Left hindlimb (tissue), 1 donor: ENCODE results near the gene STARD9.

ENCODE experiments used
- DNase-seq: peaks from one replicate; pipeline ENCODE4 v3.0.0-alpha.2; 2018

The STARD9 gene

GRCh38 chr15:42696626-42697025 is 121.2 kb downstream of the STARD9 start:
- DNase-seq, result no peak

GRCh38 chr15:42704492-42704926 is 129.1 kb downstream of the STARD9 start:
- DNase-seq, result no peak

GRCh38 chr15:42705336-42705735 is 129.9 kb downstream of the STARD9 start:
- DNase-seq, result no peak

- no peak for DNase-seq
These were observed 131.7 kb downstream of the STARD9 start for GRCh38 chr15:42707068-42707467.

- no peak for DNase-seq
These were observed 132.6 kb downstream of the STARD9 start for GRCh38 chr15:42707873-42708544.

GRCh38 chr15:42710662-42711061 is 135.3 kb downstream of the STARD9 start:
- no peak for DNase-seq

- no peak for DNase-seq
These were observed 136.3 kb downstream of the STARD9 start for GRCh38 chr15:42711746-42712145.

GRCh38 chr15:42712584-42712983 is 137.2 kb downstream of the STARD9 start:
- DNase-seq, result no peak

- no peak for DNase-seq
These were observed 140.7 kb downstream of the STARD9 start for GRCh38 chr15:42716125-42716524.

DNA sequence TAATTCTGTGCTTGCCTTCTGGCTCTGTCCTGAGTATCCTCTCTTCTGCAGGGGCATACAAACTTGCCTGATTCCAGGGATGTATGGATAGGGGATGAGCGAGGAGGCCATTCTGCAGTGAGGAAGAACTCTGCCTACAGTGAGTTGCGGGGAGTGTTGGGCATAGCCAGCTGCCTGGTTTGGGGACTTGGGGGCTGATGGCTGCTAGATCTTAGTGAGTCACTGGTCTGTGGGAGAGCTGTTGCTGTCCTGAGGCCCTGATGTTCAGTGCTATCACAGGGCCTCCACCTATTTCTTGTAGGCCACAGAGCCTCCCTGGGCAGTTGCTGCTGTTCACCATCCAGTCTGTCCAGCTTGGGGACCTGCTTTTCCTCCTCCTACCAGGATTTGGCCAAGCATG is 141.2 kb downstream of the STARD9 start:
- no peak for DNase-seq

DNA sequence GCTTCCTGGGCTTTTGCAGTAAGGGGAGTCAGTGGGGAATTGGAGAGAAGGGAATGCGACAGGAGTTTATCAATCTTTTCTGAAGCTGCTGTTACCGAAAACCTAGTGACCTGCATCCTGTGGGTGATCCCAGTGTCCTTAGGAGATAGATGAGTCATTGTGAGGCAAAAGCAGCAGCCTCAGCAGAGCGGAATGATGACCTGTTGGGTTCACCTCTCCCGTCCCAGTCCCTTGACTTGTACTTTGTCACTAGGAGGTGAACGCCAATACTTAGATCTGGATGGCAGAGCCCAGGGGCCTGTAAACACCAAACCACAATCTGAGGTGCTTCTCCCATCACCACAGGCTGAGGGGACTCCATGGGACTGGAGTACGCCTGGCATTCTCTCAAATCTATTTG is 143.6 kb downstream of the STARD9 start:
- no peak for DNase-seq

GRCh38 chr15:42720071-42720470 is 144.7 kb downstream of the STARD9 start:
- no peak for DNase-seq

GRCh38 chr15:42721016-42721415 is 145.6 kb downstream of the STARD9 start:
- no peak for DNase-seq

DNA sequence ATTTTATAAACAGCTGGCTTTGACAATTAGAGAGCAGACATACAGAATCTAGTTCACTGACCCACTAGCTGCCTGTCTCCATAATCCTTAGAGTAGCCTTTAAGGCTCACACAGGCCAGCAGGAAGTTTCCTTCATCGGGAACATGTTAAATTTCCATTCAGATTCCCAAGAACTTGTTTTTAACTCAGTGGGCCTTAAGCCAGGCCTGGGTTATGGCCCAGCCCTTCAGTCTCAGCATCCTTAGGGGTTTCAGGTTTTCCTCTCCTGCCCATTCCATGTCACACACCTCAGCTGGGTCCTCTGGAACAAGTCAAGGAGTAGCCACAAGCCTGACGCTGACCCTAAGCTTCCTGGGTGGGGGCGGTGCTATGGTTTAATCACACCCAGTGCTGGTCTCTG is 146.5 kb downstream of the STARD9 start:
- DNase-seq, result no peak

DNA sequence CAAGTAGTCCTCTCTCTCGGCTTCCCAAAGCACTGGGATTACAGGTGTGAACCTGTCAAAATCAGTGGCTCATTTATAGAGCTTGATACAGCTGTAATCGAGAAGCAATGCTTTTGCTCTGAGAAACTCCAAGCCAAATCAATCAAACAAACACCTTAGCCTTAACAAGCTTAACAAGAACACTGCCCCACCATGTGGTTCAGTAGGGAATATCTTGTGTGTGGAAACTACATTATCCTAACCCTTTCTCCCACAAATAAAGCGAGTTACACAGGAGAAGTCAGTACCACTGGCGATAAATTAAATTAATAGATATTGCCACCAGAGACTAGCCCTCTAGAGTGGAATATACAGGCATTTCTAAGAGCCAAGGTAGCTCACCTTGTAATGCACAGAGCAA is 147.7 kb downstream of the STARD9 start:
- no peak for DNase-seq

GRCh38 chr15:42724276-42724675 is 148.9 kb downstream of the STARD9 start:
- no peak for DNase-seq

GRCh38 chr15:42725331-42725903 is 150.0 kb downstream of the STARD9 start:
- no peak for DNase-seq

GRCh38 chr15:42726114-42726513 is 150.7 kb downstream of the STARD9 start:
- DNase-seq, result no peak

GRCh38 chr15:42727750-42728381 is 152.5 kb downstream of the STARD9 start:
- no peak for DNase-seq

GRCh38 chr15:42728560-42728959 is 153.2 kb downstream of the STARD9 start:
- no peak for DNase-seq

DNA sequence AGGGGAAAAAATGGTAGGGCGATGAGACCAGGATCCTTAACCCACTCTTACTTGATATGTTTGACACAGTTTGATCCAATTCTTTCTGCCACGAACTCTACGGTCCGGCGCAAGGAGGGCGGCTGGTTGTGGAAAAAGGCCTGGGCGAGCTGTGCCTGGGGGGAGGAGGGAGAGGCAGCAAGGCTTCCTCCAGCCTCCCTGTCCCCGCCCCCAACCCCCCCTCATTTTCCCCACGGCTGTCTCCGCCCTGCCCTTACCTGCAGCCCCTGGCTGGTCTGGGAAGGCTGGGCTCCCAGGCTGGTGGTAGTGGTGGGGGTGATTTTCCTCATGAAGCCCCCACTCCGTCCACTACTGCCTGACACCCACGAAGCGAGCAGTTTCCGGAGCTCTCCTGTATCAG is 153.6 kb downstream of the STARD9 start:
- no peak for DNase-seq

DNA sequence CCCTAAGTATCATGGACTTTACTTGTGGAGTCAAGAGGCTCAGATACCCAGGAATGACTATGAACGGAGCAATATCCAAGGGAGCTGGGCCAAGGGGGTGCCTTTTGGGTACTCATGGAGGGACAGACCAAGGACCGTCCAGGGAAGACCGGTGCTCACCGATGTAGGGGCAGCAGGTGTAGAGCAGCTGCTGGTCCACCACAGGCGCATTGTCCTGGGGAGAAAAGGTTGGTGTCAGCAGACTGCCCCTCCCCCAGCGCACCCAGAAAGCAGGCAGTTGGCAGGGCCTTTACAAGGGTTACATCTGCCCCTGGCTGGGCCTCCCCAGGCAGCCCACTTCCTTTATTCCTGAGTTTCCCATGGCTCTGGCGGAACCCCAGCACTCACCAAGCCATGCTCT is 154.0 kb downstream of the STARD9 start:
- no peak for DNase-seq

DNA sequence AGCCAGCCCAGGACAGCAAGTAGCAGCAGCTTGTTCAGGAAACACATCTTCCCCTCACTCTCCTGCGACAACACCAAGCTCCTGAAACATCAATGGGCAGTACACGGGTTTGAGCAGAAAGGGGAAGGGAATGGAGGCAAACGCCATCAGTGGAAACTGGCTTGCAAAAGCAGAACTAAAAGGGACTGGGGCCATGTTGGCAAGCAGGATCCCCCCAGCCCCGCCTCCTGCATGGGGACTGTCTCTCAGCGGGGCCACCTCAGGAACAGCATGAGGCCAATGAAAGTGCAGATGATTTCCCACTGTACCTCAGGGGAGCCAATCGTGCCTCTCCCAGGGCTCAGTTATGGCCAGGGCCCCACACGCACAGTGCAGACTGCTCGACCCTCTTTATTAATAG is 154.7 kb downstream of the STARD9 start:
- no peak for DNase-seq

- no peak for DNase-seq
These were observed 155.1 kb downstream of the STARD9 start for GRCh38 chr15:42730536-42730935.

DNA sequence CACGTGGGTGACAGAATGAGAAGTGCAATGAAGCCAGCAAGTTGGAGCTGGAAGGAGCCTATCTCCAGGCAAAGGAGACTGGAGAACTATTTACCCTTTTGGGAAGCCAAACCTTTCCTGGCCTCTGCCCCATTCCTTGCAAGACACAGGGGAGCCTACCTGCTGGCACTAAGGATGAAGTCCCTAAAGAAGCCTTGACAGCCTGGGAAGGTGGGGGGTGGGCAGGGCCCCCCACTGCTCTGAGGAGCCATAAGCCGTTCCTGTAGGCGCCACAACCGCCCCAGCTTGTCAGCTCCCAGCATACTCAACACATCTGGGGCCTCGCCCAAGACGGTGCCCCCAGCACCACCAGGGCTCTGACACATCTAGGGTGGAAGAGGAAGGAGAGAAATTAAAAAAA is 156.1 kb downstream of the STARD9 start:
- DNase-seq, result no peak
